Stomach (tissue), 9 donors: ENCODE data around the gene USP3. TPM values are rescaled to one million over a fixed set of nuclear protein-coding genes. Genes with fewer than 3 reads are reported as not detected.

Experiments
- DNase-seq, 2 donors: peaks; one replicate each; pipeline versions ENCODE4 v3.0.0 to v3.0.0-alpha.2; 2013 to 2019
- H3K27ac ChIP-seq, 5 donors: fragments of 200-600 bp in 4 of 5; sonication (generic) in 4 of 5; one replicate each; pipeline ENCODE4 v1.5.1; 2013 to 2019; ENCODE audit warnings: mild to moderate bottlenecking in 1 of 5, moderate library complexity in 1 of 5
- H3K27me3 ChIP-seq, 3 donors: fragments of 200-600 bp; sonication (generic); one replicate each; pipeline ENCODE4 v1.5.1; 2017 to 2019; ENCODE audit warnings: mixed run types in 1 of 3
- H3K36me3 ChIP-seq, 4 donors: fragments of 200-600 bp; sonication (generic); 1 replicate in 3 of 4; 2 replicates in 1 of 4; pipeline ENCODE4 v1.5.1; 2016 to 2019
- H3K4me1 ChIP-seq, 4 donors: fragments of 200-600 bp; sonication (generic); one replicate each; pipeline ENCODE4 v1.5.1; 2016 to 2019
- H3K4me3 ChIP-seq, 4 donors: fragments of 200-600 bp; sonication (generic) in 3 of 4; one replicate each; pipeline ENCODE4 v1.5.1; 2016 to 2019; ENCODE audit warnings: mild to moderate bottlenecking in 1 of 4
- H3K9me3 ChIP-seq, 4 donors: fragments of 200-600 bp; sonication (generic); one replicate each; pipeline ENCODE4 v1.5.1; 2016 to 2019
- CTCF ChIP-seq, 7 experiments: fragments of 450-650 bp in 4 of 7; fragments of 200-600 bp in 3 of 7; sonication (generic) in 3 of 7; IDR thresholded peaks; one replicate each; pipeline ENCODE4 v1.5.1; 2016 to 2019; ENCODE audit warnings: antibody characterized with exemption in 7 of 7, control low read depth in 2 of 7, mild to moderate bottlenecking in 1 of 7
- EP300 ChIP-seq: sonication (generic); formaldehyde crosslinking; IDR thresholded peaks from one replicate; pipeline ENCODE4 v1.6.1; 2017; ENCODE audit warnings: antibody characterized with exemption
- POLR2A ChIP-seq, 4 donors: fragments of 450-650 bp; IDR thresholded peaks; one replicate each; pipeline ENCODE4 v1.6.1; 2016; ENCODE audit warnings: antibody characterized with exemption in 4 of 4, control low read depth in 2 of 4, mild to moderate bottlenecking in 1 of 4, moderate library complexity in 1 of 4
- POLR2AphosphoS5 ChIP-seq, 3 donors: sonication (generic); formaldehyde crosslinking; IDR thresholded peaks; one replicate each; pipeline ENCODE4 v1.6.1; 2016; ENCODE audit warnings: antibody characterized with exemption in 3 of 3
- whole genome bisulfite sequencing, 5 donors: extraction: QIAGEN DNeasy Blood & Tissue Kit in 3 of 5; methylation state at CpG; one replicate each; pipeline versions ENCODE4 v1.1.5 to v1.1.7; 2013 to 2018; 5-methylcytosine and 5-hydroxymethylcytosine counted together
- intact Hi-C: fragments of 100-400 bp; cut with DNase I; formaldehyde crosslinking; loops from one replicate; pipeline ENCODE4 v1.15.1; 2023; ENCODE audit warnings: low total_unique reads
- polyA plus RNA-seq, 3 donors: library from polyadenylated mRNA; stranded (reverse); fragments of 200-250 nt; gene quantifications; one replicate each; pipeline ENCODE4 v1.2.3, GENCODE V29; 2013
- total RNA-seq, 5 donors: library from RNA; depleted of rRNA; stranded (reverse); fragments of >200 nt; gene quantifications; one replicate each; pipeline versions ENCODE4 v1.1.0 to v1.2.3, GENCODE V29; 2014 to 2016
- donor health status: healthy with polysubstance abuse.
- donor health status: Bipolar disorder and iron deficiency.
- donor health status: healthy.

Gene USP3
- total and polyA plus RNA-seq, 8 donors = 10.5 to 174 (median 26.5) TPM

- Histone ChIP-seq H3K9me3 (no peaks in the 10 kb centered on the region), H3K4me1 (peaks cover 27 to 58% (median 44%) of the 10 kb centered on the region in 4 donors), H3K36me3 (no peaks in the 10 kb centered on the region), H3K27me3 (no peaks in the 10 kb centered on the region), H3K27ac (no peak overlapping the region), H3K4me3 (no peak overlapping the region)
- 73 to 99% (median 93%) methylated on average over 2 of the region's 2 CpGs for WGBS, 5 donors
- TF ChIP-seq POLR2AphosphoS5 (IDR thresholded peaks at IDR 0.05) (no peak), EP300 (no peak), CTCF (IDR thresholded peaks at IDR 0.05) (no peak), POLR2A (IDR thresholded peaks at IDR 0.05) (no peak)
- no peak for DNase-seq
- intact Hi-C loops = no loop called here
These were observed 34.4 kb upstream of the USP3 start for GRCh38 chr15:63469984-63470383.

GRCh38 chr15:63473007-63473748, 31.2 kb upstream of the USP3 start:
- peak overlapping the region; percentile 53 to 87 (median 74) for H3K27ac ChIP-seq
- intact Hi-C loops = no loop called here

GRCh38 chr15:63473749-63473998, 30.7 kb upstream of the USP3 start:
- TF ChIP-seq CTCF (IDR thresholded peaks at IDR 0.05) (no peak), POLR2A (IDR thresholded peaks at IDR 0.05) (no peak), POLR2AphosphoS5 (IDR thresholded peaks at IDR 0.05) (no peak), EP300 (no peak)
- no peak for DNase-seq
- 94 to 100% (median 96%) methylated on average over 1 of the region's 1 CpG for WGBS, 5 donors
- Histone ChIP-seq H3K27ac (peak overlapping the region; percentile 53 to 87 (median 74)), H3K9me3 (no peaks in the 10 kb centered on the region), H3K4me1 (peaks cover 31 to 48% (median 39%) of the 10 kb centered on the region in 4 donors), H3K4me3 (no peak overlapping the region), H3K27me3 (no peaks in the 10 kb centered on the region), H3K36me3 (no peaks in the 10 kb centered on the region)
- intact Hi-C loops = no loop called here

More at GRCh38 chr15:63473007-63473748, 31.2 kb upstream of the USP3 start:
- no peaks in the 10 kb centered on the region for H3K36me3 ChIP-seq
- TF ChIP-seq POLR2A (IDR thresholded peaks at IDR 0.05) (no peak), POLR2AphosphoS5 (IDR thresholded peaks at IDR 0.05) (no peak), EP300 (no peak), CTCF (IDR thresholded peaks at IDR 0.05) (no peak)
- peaks cover 31 to 48% (median 39%) of the 10 kb centered on the region in 4 donors for H3K4me1 ChIP-seq
- no peaks in the 10 kb centered on the region for H3K27me3 ChIP-seq
- no peak for DNase-seq
- H3K9me3 ChIP-seq = no peaks in the 10 kb centered on the region
- H3K4me3 ChIP-seq = no peak overlapping the region
- 45 to 77% (median 59%) methylated on average over 9 of the region's 9 CpGs for WGBS, 5 donors

GRCh38 chr15:63473999-63474809, 30.2 kb upstream of the USP3 start:
- H3K9me3 ChIP-seq = no peaks in the 10 kb centered on the region
- H3K4me3 ChIP-seq = no peak overlapping the region
- DNase-seq = peak; percentile 75 to 79
- intact Hi-C loops = no loop called here
- H3K36me3 ChIP-seq = no peaks in the 10 kb centered on the region
- TF ChIP-seq POLR2AphosphoS5 (IDR thresholded peaks at IDR 0.05) (peak in 2 of 3 donors; percentile 7 to 59), EP300 (no peak), POLR2A (IDR thresholded peaks at IDR 0.05) (no peak), CTCF (IDR thresholded peaks at IDR 0.05) (no peak)
- H3K27me3 ChIP-seq = no peaks in the 10 kb centered on the region
- WGBS, 5 donors = 22 to 57% (median 36%) methylated on average over 4 of the region's 4 CpGs
- peaks cover 31 to 48% (median 41%) of the 10 kb centered on the region in 4 donors for H3K4me1 ChIP-seq
- peak overlapping the region; percentile 53 to 87 (median 74) for H3K27ac ChIP-seq
